Parathyroid adenoma (tissue), 2 donors: ENCODE measurements around the gene E2F3.

Source experiments
- H2AFZ ChIP-seq: fragments of 300-600 bp; sonication (generic); one replicate; pipeline ENCODE4 v1.7.0; 2017; ENCODE audit warnings: antibody characterized with exemption, mild to moderate bottlenecking
- H3K27ac ChIP-seq: fragments of 300-600 bp; sonication (generic); one replicate; pipeline ENCODE4 v1.7.0; 2017
- H3K27me3 ChIP-seq: fragments of 300-600 bp; sonication (generic); one replicate; pipeline ENCODE4 v1.7.0; 2017; ENCODE audit warnings: low read length; ENCODE audit not compliant: control insufficient read depth, insufficient read depth
- H3K36me3 ChIP-seq: fragments of 300-600 bp; sonication (generic); one replicate; pipeline ENCODE4 v1.7.0; 2017; ENCODE audit warnings: low read length; ENCODE audit not compliant: control insufficient read depth, insufficient read depth
- H3K4me1 ChIP-seq: fragments of 300-600 bp; sonication (generic); one replicate; pipeline ENCODE4 v1.7.0; 2017; ENCODE audit warnings: control low read depth
- H3K4me2 ChIP-seq: fragments of 300-600 bp; sonication (generic); one replicate; pipeline ENCODE4 v1.7.0; 2017; ENCODE audit warnings: low read length
- H3K4me3 ChIP-seq: fragments of 300-600 bp; sonication (generic); one replicate; pipeline ENCODE4 v1.7.0; 2017; ENCODE audit warnings: low read depth, low read length
- H3K79me2 ChIP-seq: fragments of 300-600 bp; sonication (generic); one replicate; pipeline ENCODE4 v1.7.0; 2017; ENCODE audit warnings: control low read depth
- H3K9ac ChIP-seq: fragments of 300-600 bp; sonication (generic); one replicate; pipeline ENCODE4 v1.7.0; 2017; ENCODE audit warnings: mild to moderate bottlenecking
- H3K9me3 ChIP-seq: fragments of 300-600 bp; sonication (generic); one replicate; pipeline ENCODE4 v1.7.0; 2017; ENCODE audit warnings: low read length; ENCODE audit not compliant: control insufficient read depth
- TF ChIP-seq, protein P1 (sequence below): fragments of 300-600 bp; sonication (generic); IDR thresholded peaks from one replicate; pipeline ENCODE4 v1.7.0; 2017; ENCODE audit warnings: antibody characterized with exemption, mild to moderate bottlenecking
- donor health status: primary hyperparathyroidism.

Gene E2F3

DNA sequence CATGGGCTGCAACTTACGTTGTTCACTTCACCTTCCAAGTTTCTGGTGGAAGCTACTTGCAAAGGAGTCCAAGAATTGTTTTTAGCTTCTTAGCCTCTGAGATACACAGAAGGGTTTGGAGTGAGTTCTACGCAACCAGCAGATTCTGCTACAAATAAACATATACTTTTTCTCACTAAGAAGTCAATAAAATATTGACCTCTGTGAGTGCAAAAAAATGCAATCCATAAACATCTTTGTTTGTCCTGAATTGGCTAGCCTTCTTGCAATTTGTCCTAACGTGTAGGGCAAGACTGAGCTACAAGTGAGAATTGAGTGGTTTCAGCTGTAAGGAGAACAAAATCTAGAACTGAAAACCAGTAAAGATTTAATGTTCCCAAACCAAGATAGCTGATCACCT lies 26.2 kb upstream of the E2F3 start:
- TF ChIP-seq, protein P1, sequence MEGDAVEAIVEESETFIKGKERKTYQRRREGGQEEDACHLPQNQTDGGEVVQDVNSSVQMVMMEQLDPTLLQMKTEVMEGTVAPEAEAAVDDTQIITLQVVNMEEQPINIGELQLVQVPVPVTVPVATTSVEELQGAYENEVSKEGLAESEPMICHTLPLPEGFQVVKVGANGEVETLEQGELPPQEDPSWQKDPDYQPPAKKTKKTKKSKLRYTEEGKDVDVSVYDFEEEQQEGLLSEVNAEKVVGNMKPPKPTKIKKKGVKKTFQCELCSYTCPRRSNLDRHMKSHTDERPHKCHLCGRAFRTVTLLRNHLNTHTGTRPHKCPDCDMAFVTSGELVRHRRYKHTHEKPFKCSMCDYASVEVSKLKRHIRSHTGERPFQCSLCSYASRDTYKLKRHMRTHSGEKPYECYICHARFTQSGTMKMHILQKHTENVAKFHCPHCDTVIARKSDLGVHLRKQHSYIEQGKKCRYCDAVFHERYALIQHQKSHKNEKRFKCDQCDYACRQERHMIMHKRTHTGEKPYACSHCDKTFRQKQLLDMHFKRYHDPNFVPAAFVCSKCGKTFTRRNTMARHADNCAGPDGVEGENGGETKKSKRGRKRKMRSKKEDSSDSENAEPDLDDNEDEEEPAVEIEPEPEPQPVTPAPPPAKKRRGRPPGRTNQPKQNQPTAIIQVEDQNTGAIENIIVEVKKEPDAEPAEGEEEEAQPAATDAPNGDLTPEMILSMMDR: no peak

DNA sequence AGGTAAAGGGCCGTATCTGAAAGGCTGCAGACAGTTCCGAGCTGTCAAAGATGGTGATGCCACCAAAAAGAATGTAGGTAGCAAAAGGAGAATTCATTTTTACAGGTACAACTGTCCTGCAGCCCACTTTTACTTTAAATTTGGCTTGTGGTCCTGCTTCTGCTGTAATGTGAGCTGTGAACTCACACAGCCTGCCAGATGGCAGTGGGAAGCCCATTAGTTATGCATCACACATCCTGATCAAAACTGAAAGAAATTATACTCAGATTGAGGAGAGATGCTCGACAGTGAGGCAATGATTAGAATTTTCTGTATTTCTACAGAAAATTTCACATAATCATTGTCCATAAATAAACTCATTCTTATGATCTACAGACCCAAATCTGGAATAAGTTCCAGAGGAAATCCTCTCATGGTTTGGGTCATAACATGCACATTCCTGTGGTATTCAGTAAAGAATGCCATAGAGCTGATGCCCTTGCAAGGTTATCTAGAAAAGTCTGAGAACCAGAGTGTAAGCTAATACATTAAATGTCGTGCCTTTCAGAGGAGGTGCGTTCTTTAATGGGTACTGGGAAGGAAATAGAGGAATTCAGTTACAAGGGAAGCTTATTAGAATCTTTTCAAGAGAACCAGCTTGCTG lies 23.9 kb upstream of the E2F3 start:
- Histone ChIP-seq H3K4me3 (no peak overlapping the region), H3K36me3 (no peaks in the 10 kb centered on the region), H3K27ac (no peak overlapping the region), H3K27me3 (no peaks in the 10 kb centered on the region), H3K4me1 (peaks cover 4% of the 10 kb centered on the region), H3K4me2 (no peak overlapping the region), H3K9me3 (no peaks in the 10 kb centered on the region), H3K79me2 (no peaks in the 10 kb centered on the region), H3K9ac (no peak overlapping the region), H2AFZ (no peak overlapping the region)
- TF ChIP-seq, protein P1: no peak

More for the DNA sequence above, 26.2 kb upstream of the E2F3 start:
- H3K9me3 ChIP-seq: no peaks in the 10 kb centered on the region
- no peak overlapping the region for H3K4me2 ChIP-seq
- H3K9ac ChIP-seq: no peak overlapping the region
- H3K79me2 ChIP-seq: no peaks in the 10 kb centered on the region
- no peak overlapping the region for H3K27ac ChIP-seq
- no peak overlapping the region for H3K4me3 ChIP-seq
- H3K27me3 ChIP-seq: no peaks in the 10 kb centered on the region
- no peaks in the 10 kb centered on the region for H3K36me3 ChIP-seq
- no peaks in the 10 kb centered on the region for H3K4me1 ChIP-seq
- H2AFZ ChIP-seq: no peak overlapping the region

DNA sequence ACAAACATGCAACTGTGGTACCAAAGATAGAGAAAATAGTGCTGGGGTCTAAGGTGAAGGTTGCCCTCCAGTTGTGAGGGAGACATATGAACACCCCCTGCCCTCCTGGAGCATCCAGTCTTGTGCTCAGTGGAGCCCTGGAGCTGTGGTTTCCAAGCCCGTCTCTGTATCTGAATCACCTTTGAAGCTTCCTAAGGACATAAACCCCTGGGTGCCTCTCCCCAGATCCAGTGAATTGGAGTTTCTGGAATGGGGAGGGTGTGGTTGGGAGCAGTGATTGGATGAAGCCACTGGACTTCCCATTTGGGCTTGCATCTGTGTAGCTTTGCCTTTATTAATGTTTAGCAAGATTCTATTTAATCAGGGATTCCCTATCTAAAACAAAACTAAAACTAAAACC lies 22.4 kb upstream of the E2F3 start:
- Histone ChIP-seq H3K9me3 (no peaks in the 10 kb centered on the region), H3K27ac (no peak overlapping the region), H3K4me3 (no peak overlapping the region), H3K9ac (no peak overlapping the region), H2AFZ (no peak overlapping the region), H3K27me3 (no peaks in the 10 kb centered on the region), H3K79me2 (no peaks in the 10 kb centered on the region), H3K4me1 (peaks cover 4% of the 10 kb centered on the region), H3K36me3 (no peaks in the 10 kb centered on the region), H3K4me2 (no peak overlapping the region)
- TF ChIP-seq, protein P1: no peak

DNA sequence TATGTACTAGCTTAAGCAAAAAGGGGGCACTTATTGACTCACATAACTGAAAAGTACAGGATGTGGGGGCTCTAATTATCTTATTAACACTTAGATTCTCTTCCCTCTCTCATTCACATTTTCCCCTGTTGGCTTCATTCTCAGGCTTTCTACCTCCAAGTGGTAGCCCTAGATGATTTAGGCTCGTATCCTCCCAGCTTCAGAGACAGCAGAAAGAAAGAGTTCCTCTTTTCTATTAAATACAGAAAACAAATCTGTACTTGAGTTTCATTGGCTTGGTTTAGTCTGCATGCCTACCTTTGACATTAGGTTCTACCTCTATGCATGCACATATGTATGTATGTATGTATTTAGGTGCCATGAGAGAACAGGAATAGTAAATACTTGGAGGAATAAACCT lies 15.5 kb upstream of the E2F3 start:
- H3K79me2 ChIP-seq: no peaks in the 10 kb centered on the region
- TF ChIP-seq, protein P1: no peak
- no peak overlapping the region for H3K4me3 ChIP-seq
- H3K27me3 ChIP-seq: no peaks in the 10 kb centered on the region
- H3K9me3 ChIP-seq: no peaks in the 10 kb centered on the region
- H3K36me3 ChIP-seq: no peaks in the 10 kb centered on the region
- no peak overlapping the region for H3K9ac ChIP-seq
- no peak overlapping the region for H3K27ac ChIP-seq
- no peak overlapping the region for H3K4me2 ChIP-seq
- H3K4me1 ChIP-seq: peaks cover 4% of the 10 kb centered on the region
- no peak overlapping the region for H2AFZ ChIP-seq

DNA sequence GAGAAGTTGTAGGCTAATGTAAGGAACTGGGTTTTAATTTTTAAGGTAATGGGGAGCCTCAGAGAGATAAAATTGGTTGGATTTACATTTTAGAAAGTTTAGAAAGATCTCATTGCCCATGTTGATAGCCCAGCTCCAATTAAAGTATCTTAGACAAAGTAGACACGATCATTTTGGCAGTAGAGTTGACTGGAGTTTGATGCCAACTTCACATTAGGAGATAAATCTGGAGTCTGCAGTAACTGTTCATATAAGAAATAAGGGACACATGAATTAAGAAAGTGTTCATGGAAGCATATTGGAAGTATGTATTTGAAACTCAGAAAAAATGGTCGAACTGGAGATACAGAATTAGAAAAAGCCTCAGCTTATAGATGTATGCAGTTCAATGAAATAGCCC lies 12.6 kb upstream of the E2F3 start:
- H3K9ac ChIP-seq: no peak overlapping the region
- TF ChIP-seq, protein P1: no peak
- H3K27me3 ChIP-seq: no peaks in the 10 kb centered on the region
- no peak overlapping the region for H2AFZ ChIP-seq
- no peaks in the 10 kb centered on the region for H3K79me2 ChIP-seq
- H3K4me3 ChIP-seq: no peak overlapping the region
- H3K4me2 ChIP-seq: no peak overlapping the region
- no peak overlapping the region for H3K27ac ChIP-seq
- no peaks in the 10 kb centered on the region for H3K36me3 ChIP-seq
- no peaks in the 10 kb centered on the region for H3K4me1 ChIP-seq
- H3K9me3 ChIP-seq: no peaks in the 10 kb centered on the region
